Measurements from ENCODE around the gene FMN2. TPM values are rescaled to one million over a fixed set of nuclear protein-coding genes. Genes with fewer than 3 reads are reported as not detected.

FMN2 gene
- total RNA-seq, 1 donor = 34.5 TPM

DNA sequence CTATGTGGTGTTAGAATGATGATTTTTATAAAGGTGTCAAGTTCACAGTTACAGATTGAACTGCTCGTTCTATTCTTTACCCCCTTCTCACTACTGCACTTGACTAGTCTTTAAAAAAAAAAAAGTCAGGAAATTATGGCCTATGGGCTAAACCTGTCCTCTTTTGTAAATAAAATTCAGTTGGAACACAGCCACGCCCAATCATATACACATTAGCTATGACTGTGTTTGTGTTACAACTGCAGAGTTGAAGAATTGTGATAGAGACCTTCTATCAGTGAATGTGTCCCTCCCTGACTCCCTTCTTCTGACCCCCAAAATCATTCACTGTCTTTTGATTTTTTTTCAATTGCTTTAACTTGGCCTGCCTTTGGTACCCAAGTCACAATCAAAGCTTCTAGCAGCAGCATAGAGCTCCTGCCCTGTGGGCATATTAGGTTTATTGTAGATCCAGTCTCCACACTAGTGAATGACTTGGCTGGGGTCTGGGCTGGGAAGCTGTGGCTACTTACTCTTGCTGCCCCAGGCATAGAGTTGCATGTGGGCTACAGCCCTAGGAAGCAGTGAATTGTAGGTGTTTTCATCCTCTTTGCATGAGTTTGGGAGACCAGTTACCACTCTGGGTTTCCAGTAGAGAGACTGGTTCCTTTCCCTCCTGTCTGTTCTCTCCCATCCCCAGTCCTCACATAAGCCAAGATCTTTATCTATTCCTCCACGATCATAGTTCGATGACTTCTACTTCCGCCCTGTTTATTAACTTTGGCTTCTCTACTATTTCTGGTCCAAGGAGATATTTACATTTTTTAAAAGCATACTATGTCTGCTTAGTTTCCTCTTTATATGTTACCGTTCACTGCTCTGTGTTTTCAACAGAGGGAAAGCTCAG, 249.9 kb downstream of the FMN2 start:
- H3K4me3 ChIP-seq (ENCODE audit: low read depth, low read length) = no peak overlapping the region
- TF ChIP-seq, protein P1, sequence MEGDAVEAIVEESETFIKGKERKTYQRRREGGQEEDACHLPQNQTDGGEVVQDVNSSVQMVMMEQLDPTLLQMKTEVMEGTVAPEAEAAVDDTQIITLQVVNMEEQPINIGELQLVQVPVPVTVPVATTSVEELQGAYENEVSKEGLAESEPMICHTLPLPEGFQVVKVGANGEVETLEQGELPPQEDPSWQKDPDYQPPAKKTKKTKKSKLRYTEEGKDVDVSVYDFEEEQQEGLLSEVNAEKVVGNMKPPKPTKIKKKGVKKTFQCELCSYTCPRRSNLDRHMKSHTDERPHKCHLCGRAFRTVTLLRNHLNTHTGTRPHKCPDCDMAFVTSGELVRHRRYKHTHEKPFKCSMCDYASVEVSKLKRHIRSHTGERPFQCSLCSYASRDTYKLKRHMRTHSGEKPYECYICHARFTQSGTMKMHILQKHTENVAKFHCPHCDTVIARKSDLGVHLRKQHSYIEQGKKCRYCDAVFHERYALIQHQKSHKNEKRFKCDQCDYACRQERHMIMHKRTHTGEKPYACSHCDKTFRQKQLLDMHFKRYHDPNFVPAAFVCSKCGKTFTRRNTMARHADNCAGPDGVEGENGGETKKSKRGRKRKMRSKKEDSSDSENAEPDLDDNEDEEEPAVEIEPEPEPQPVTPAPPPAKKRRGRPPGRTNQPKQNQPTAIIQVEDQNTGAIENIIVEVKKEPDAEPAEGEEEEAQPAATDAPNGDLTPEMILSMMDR (IDR thresholded peaks at IDR 0.05; ENCODE audit: insufficient read depth, low read length) = no peak
- no peak for DNase-seq (ENCODE audit: low read depth)

DNA sequence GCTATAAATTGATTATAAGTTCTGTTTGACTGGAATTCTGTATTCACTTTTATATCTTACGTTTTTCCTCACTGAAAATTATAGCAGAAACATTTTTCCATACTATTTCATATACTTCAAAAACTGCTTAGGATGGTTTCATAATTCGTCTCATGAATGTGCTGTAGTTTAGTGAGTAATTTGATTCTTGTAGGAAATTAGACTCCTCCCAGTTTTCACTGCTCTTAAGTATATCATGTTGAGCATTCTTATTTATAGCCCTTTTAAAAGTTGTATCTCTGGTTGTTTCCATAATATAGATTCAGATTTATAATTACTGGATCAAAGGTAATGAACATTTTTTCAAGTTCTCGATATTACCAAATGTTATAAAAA, 250.6 kb downstream of the FMN2 start:
- no peak overlapping the region for H3K4me3 ChIP-seq (ENCODE audit: low read depth, low read length)
- no peak for DNase-seq (ENCODE audit: low read depth)
- TF ChIP-seq, protein P1 (IDR thresholded peaks at IDR 0.05; ENCODE audit: insufficient read depth, low read length) = no peak

DNA sequence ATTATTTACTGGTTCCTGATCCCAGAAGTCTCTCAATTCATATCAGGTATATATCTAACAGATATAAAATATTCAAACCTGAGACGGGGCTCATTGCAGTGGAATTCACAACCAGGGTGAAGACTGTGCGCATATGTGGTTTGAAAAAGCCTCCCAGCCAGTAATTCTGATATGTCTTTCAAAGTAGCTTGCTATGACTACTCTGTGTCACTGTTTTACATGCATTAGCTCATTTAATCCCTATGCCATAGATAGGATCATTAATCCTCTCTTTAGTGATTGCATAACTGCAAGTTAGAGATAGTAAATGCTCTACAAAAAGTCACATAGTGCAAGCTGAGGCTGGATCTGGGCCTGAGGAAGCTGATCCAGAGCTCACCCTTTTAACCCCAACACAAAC, 251.4 kb downstream of the FMN2 start:
- TF ChIP-seq, protein P1 (IDR thresholded peaks at IDR 0.05; ENCODE audit: insufficient read depth, low read length) = no peak
- no peak overlapping the region for H3K4me3 ChIP-seq (ENCODE audit: low read depth, low read length)
- no peak for DNase-seq (ENCODE audit: low read depth)

DNA sequence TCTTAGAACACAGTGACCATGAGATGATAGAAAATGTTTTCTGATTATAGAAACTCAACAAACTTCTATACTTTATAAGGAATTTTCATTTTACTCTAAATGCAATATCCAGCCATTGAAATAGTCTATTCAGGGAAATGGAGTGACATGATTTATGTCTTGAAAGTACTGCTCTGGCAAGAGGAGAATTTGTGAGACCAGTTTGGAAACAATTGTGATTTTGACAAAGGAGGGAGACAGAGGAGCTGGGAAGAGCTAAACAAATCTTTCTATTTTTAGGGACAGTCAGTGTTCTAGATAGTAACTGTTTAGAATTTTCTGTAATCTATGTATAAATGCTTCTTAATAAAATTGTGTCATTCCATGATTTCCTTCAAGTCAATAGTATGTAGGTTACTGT, 252.3 kb downstream of the FMN2 start:
- peak; percentile 56 for DNase-seq (ENCODE audit: low read depth)
- TF ChIP-seq, protein P1 (IDR thresholded peaks at IDR 0.05; ENCODE audit: insufficient read depth, low read length) = no peak
- H3K4me3 ChIP-seq (ENCODE audit: low read depth, low read length) = no peak overlapping the region

DNA sequence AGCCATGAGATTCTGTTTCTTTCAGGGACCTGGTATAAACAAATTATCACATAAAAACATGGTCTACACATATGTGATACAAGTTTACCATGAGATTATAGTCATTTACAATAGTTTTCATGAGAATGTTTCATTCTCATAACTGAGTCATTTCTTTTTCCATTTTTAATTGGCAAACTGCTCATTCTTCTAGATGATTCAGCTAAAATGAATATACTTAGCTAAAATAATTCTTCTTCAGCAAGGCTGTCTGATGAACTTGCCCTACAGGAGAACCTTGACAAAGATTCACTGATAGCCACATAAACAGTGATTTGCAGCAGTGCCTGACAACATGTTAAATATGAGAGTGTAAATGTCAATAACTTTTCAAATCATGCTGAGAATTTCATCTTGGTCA, 253.2 kb downstream of the FMN2 start:
- DNase-seq (ENCODE audit: low read depth) = peak; percentile 44
- TF ChIP-seq, protein P1 (IDR thresholded peaks at IDR 0.05; ENCODE audit: insufficient read depth, low read length) = no peak
- H3K4me3 ChIP-seq (ENCODE audit: low read depth, low read length) = no peak overlapping the region

DNA sequence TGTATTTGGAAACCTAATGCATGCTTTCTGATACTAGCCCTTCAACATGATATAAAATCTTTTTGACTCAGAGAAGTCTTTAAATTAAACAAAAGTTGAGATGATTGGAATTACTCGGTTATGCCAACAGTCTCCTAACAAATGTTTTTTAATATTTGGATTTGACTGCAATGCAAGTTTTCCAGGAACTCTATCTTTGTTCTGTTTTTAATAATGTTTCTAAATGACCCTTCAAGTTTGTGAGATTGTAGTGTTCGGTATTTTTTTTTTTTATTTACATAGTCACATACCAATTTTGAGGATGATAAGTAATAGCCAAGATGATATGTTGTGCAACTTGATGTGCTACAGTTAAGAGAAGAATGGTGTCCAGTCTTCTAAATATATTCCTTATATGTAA, 258.0 kb downstream of the FMN2 start:
- H3K4me3 ChIP-seq (ENCODE audit: low read depth, low read length) = no peak overlapping the region
- TF ChIP-seq, protein P1 (IDR thresholded peaks at IDR 0.05; ENCODE audit: insufficient read depth, low read length) = no peak
- peak; percentile 76 for DNase-seq (ENCODE audit: low read depth)
